ENCODE measurements around the gene CA5B.
"Not testable (repeated sequence)": the region's sequence is repeated elsewhere in the genome, so short reads cannot be mapped to it uniquely, and the experiment has no call there.

CA5B gene

GRCh38 chrX:15748841-15749240 lies 10.8 kb downstream of the CA5B start:
- peak; percentile 14 for FAIRE-seq

GRCh38 chrX:15749642-15750610 lies 11.9 kb downstream of the CA5B start:
- FAIRE-seq: peak; percentile 69

- no peak for FAIRE-seq
These were observed 12.6 kb downstream of the CA5B start for GRCh38 chrX:15750611-15751154.

GRCh38 chrX:15751155-15751819 lies 13.2 kb downstream of the CA5B start:
- peak; percentile 98 for FAIRE-seq

GRCh38 chrX:15755091-15755490 lies 17.0 kb downstream of the CA5B start:
- no peak for FAIRE-seq

GRCh38 chrX:15758140-15758539 lies 20.1 kb downstream of the CA5B start:
- FAIRE-seq: no peak

- not testable (repeated sequence) for FAIRE-seq
These were observed 21.8 kb downstream of the CA5B start for GRCh38 chrX:15759886-15760285.

- FAIRE-seq: no peak
These were observed 23.6 kb downstream of the CA5B start for GRCh38 chrX:15761564-15762191.

GRCh38 chrX:15769300-15769954 lies 31.4 kb downstream of the CA5B start:
- no peak for FAIRE-seq

- no peak for FAIRE-seq
These were observed 44.1 kb downstream of the CA5B start for GRCh38 chrX:15781961-15782699.

GRCh38 chrX:15785176-15785750 lies 47.2 kb downstream of the CA5B start:
- FAIRE-seq: no peak

GRCh38 chrX:15786915-15787314 lies 48.8 kb downstream of the CA5B start:
- no peak for FAIRE-seq

- FAIRE-seq: no peak
These were observed 52.1 kb downstream of the CA5B start, which contains the start of gene ZRSR2 for GRCh38 chrX:15789979-15790768. Gene ZRSR2, plus strand, starts transcription at chrX:15790484. Its CDS starts 12 bp downstream, at chrX:15790496.

GRCh38 chrX:15790769-15791290 lies 52.8 kb downstream of the CA5B start:
- FAIRE-seq: no peak

GRCh38 chrX:15797707-15798106 lies 59.6 kb downstream of the CA5B start:
- peak; percentile 10 for FAIRE-seq

GRCh38 chrX:15804563-15804962 lies 66.5 kb downstream of the CA5B start:
- FAIRE-seq: no peak

- no peak for FAIRE-seq
These were observed 70.2 kb downstream of the CA5B start for GRCh38 chrX:15808254-15808653.

GRCh38 chrX:15812192-15812938 lies 74.3 kb downstream of the CA5B start:
- FAIRE-seq: no peak

- no peak for FAIRE-seq
These were observed 75.3 kb downstream of the CA5B start for GRCh38 chrX:15813416-15813815.

All from colon (tissue), 2 donors.